PC-3 (cell line): ENCODE results near the gene PBRM1. TPM values are rescaled to one million over a fixed set of nuclear protein-coding genes. Genes with fewer than 3 reads are reported as not detected.

ENCODE experiments used
- ATAC-seq: fragments of 200-7000 bp; cut with Tn5 transposase; 2 replicates; pipeline ENCODE4 v1.9.1; 2020; ENCODE audit warnings: mild to moderate bottlenecking, moderate library complexity
- BruUV-seq: library from RNA; stranded (reverse); fragments of 400-500 nt; replicated peaks from 2 replicates; lab custom pipeline; 2021; lab: Mats Ljungman, UMichigan
- CTCF ChIA-PET: fragments of 300-600 bp; sonication (Branson Sonifier 250); formaldehyde crosslinking; loops from one replicate; lab custom pipeline; 2022; ENCODE audit warnings: antibody characterized with exemption; lab: Charles Lee
- POLR2A ChIA-PET: fragments of 300-600 bp; sonication (Branson Sonifier 250); formaldehyde crosslinking; loops from one replicate; lab custom pipeline; 2022; ENCODE audit warnings: antibody characterized with exemption; ENCODE audit not compliant: unreplicated experiment; lab: Charles Lee
- DNase-seq: peaks from one replicate; pipeline ENCODE4 v3.0.0-alpha.2; 2015
- H2AFZ ChIP-seq: fragments of 300-600 bp; sonication (generic); 2 replicates; pipeline ENCODE4 v1.6.0; 2016; ENCODE audit warnings: antibody characterized with exemption, low read length
- H3F3A ChIP-seq: fragments of 300-600 bp; sonication (generic); one replicate; pipeline ENCODE4 v1.6.0; 2017; ENCODE audit warnings: antibody characterized with exemption, low read length, control low read depth, mild to moderate bottlenecking; ENCODE audit not compliant: unreplicated experiment
- H3K27ac ChIP-seq: fragments of 300-600 bp; sonication (generic); 2 replicates; pipeline ENCODE4 v1.5.1; 2016; ENCODE audit warnings: mild to moderate bottlenecking, low read length
- H3K27me3 ChIP-seq: fragments of 300-600 bp; sonication (generic); 2 replicates; pipeline ENCODE4 v1.6.1; 2016; ENCODE audit warnings: low read length, mixed read lengths
- H3K36me3 ChIP-seq: fragments of 300-600 bp; sonication (generic); 2 replicates; pipeline ENCODE4 v1.6.1; 2016; ENCODE audit warnings: low read depth, mixed run types, low read length, mixed read lengths
- H3K4me1 ChIP-seq: fragments of 300-600 bp; sonication (generic); 2 replicates; pipeline ENCODE4 v1.5.1; 2016; ENCODE audit warnings: low read length; ENCODE audit not compliant: insufficient read depth
- H3K4me2 ChIP-seq: fragments of 300-600 bp; sonication (generic); 2 replicates; pipeline ENCODE4 v1.6.0; 2016; ENCODE audit warnings: low read length
- H3K4me3 ChIP-seq: fragments of 300-600 bp; sonication (generic); 2 replicates; pipeline ENCODE4 v1.5.1; 2016; ENCODE audit warnings: mild to moderate bottlenecking, low read length, mixed read lengths
- H3K79me2 ChIP-seq: fragments of 300-600 bp; sonication (generic); 2 replicates; pipeline ENCODE4 v1.6.1; 2017; ENCODE audit warnings: low read length, mixed read lengths
- H3K9ac ChIP-seq: fragments of 300-600 bp; sonication (generic); 2 replicates; pipeline ENCODE4 v1.6.0; 2016; ENCODE audit warnings: mild to moderate bottlenecking, low read length
- H3K9me2 ChIP-seq: fragments of 300-600 bp; sonication (generic); replicated peaks from 2 replicates; pipeline ENCODE4 v1.6.1; 2016; ENCODE audit warnings: mixed run types, low read length, mixed read lengths
- H3K9me3 ChIP-seq: fragments of 300-600 bp; sonication (generic); 2 replicates; pipeline ENCODE4 v1.6.1; 2016; ENCODE audit warnings: low read length, mixed read lengths
- H4K20me1 ChIP-seq: fragments of 300-600 bp; sonication (generic); 2 replicates; pipeline ENCODE4 v1.6.1; 2016; ENCODE audit warnings: low read length, mixed read lengths
- CTCF ChIP-seq: fragments of 300-600 bp; sonication (generic); conservative IDR thresholded peaks from 2 replicates; pipeline ENCODE4 v1.5.1; 2017; ENCODE audit warnings: antibody characterized with exemption, low read depth, mild to moderate bottlenecking, low read length
- EZH2 ChIP-seq: fragments of 300-600 bp; sonication (generic); IDR thresholded peaks from one replicate; pipeline ENCODE4 v1.6.1; 2017; ENCODE audit warnings: antibody characterized with exemption, mild to moderate bottlenecking, low read length; ENCODE audit not compliant: unreplicated experiment
- EZH2phosphoT487 ChIP-seq: fragments of 300-600 bp; sonication (generic); IDR thresholded peaks from 2 replicates; pipeline ENCODE4 v1.6.1; 2018; ENCODE audit warnings: mild to moderate bottlenecking, antibody characterized with exemption, low read length, borderline replicate concordance
- intact Hi-C: fragments of 100-400 bp; cut with micrococcal nuclease; formaldehyde crosslinking; loops from 2 replicates; pipeline ENCODE4 v1.9.0; 2023
- total RNA-seq: library from RNA; depleted of rRNA; stranded (reverse); fragments of >200 nt; gene quantifications from 2 replicates; pipeline ENCODE4 v1.2.3, GENCODE V29; 2014

Gene PBRM1
- total RNA-seq, 1 experiment from 2014 or later = 59.7 TPM

- H3K4me1 ChIP-seq = no peaks in the 10 kb centered on the region
- H3K4me2 ChIP-seq = no peak overlapping the region
- H3F3A ChIP-seq = no peaks in the 10 kb centered on the region
- H3K4me3 ChIP-seq = no peak overlapping the region
- no peak overlapping the region for H3K27ac ChIP-seq
- no peaks in the 10 kb centered on the region for H3K27me3 ChIP-seq
- POLR2A ChIA-PET = no interaction called here
- H3K9ac ChIP-seq = no peak overlapping the region
- TF ChIP-seq EZH2 (no peak), EZH2phosphoT487 (no peak), CTCF (no peak)
- intact Hi-C loops = no loop called here
- CTCF ChIA-PET = no interaction called here
- H2AFZ ChIP-seq = no peak overlapping the region
- H4K20me1 ChIP-seq = no peaks in the 10 kb centered on the region
- DNase-seq = no peak
- ATAC-seq = no peak
- no peaks in the 10 kb centered on the region for H3K79me2 ChIP-seq
- no peaks in the 10 kb centered on the region for H3K36me3 ChIP-seq
- no peaks in the 10 kb centered on the region for H3K9me2 ChIP-seq
- BruUV-seq = no TSS peak
- H3K9me3 ChIP-seq = no peaks in the 10 kb centered on the region
These were observed 167.7 kb downstream of the PBRM1 start for GRCh38 chr3:52517796-52518722.

GRCh38 chr3:52516509-52517195 is 169.1 kb downstream of the PBRM1 start:
- Histone ChIP-seq H3K4me2 (no peak overlapping the region), H2AFZ (no peak overlapping the region), H4K20me1 (no peaks in the 10 kb centered on the region), H3K9me3 (no peaks in the 10 kb centered on the region), H3F3A (no peaks in the 10 kb centered on the region), H3K27ac (no peak overlapping the region), H3K9me2 (no peaks in the 10 kb centered on the region), H3K9ac (no peak overlapping the region), H3K4me3 (no peak overlapping the region), H3K27me3 (no peaks in the 10 kb centered on the region), H3K79me2 (no peaks in the 10 kb centered on the region), H3K4me1 (no peaks in the 10 kb centered on the region), H3K36me3 (no peaks in the 10 kb centered on the region)
- TF ChIP-seq EZH2phosphoT487 (no peak), EZH2 (no peak), CTCF (no peak)
- no peak for ATAC-seq
- BruUV-seq = no TSS peak
- no peak for DNase-seq
- ChIA-PET POLR2A (no interaction called here), CTCF (no interaction called here)
- intact Hi-C loops = no loop called here

GRCh38 chr3:52515192-52515591 is 170.5 kb downstream of the PBRM1 start:
- Histone ChIP-seq H3K9me3 (no peaks in the 10 kb centered on the region), H3K4me3 (no peak overlapping the region), H4K20me1 (no peaks in the 10 kb centered on the region), H2AFZ (no peak overlapping the region), H3K27ac (no peak overlapping the region), H3K27me3 (no peaks in the 10 kb centered on the region), H3K4me1 (no peaks in the 10 kb centered on the region), H3K36me3 (no peaks in the 10 kb centered on the region), H3K9ac (no peak overlapping the region), H3K9me2 (no peaks in the 10 kb centered on the region), H3K79me2 (no peaks in the 10 kb centered on the region), H3K4me2 (no peak overlapping the region), H3F3A (no peaks in the 10 kb centered on the region)
- ATAC-seq (peak; percentile 15), DNase-seq (no peak)
- BruUV-seq = no TSS peak
- ChIA-PET POLR2A (no interaction called here), CTCF (no interaction called here)
- TF ChIP-seq EZH2 = no peak
- TF ChIP-seq CTCF = no peak
- TF ChIP-seq EZH2phosphoT487 = no peak
- intact Hi-C loops = no loop called here
